NCI-H2107 treated with DMSO at 0.1 percent for 48 hours (cell line): ENCODE results near the gene TRIM56.
"Not testable (repeated sequence)": the region's sequence is repeated elsewhere in the genome, so short reads cannot be mapped to it uniquely, and the experiment has no call there.

ENCODE experiments used
- DNase-seq: peaks from one replicate; lab custom pipeline; 2025; ENCODE audit not compliant: unreplicated experiment; lab: John Stamatoyannopoulos, UW

The TRIM56 gene

GRCh38 chr7:101129603-101130117 is 44.4 kb downstream of the TRIM56 start:
- DNase-seq: no peak

DNA sequence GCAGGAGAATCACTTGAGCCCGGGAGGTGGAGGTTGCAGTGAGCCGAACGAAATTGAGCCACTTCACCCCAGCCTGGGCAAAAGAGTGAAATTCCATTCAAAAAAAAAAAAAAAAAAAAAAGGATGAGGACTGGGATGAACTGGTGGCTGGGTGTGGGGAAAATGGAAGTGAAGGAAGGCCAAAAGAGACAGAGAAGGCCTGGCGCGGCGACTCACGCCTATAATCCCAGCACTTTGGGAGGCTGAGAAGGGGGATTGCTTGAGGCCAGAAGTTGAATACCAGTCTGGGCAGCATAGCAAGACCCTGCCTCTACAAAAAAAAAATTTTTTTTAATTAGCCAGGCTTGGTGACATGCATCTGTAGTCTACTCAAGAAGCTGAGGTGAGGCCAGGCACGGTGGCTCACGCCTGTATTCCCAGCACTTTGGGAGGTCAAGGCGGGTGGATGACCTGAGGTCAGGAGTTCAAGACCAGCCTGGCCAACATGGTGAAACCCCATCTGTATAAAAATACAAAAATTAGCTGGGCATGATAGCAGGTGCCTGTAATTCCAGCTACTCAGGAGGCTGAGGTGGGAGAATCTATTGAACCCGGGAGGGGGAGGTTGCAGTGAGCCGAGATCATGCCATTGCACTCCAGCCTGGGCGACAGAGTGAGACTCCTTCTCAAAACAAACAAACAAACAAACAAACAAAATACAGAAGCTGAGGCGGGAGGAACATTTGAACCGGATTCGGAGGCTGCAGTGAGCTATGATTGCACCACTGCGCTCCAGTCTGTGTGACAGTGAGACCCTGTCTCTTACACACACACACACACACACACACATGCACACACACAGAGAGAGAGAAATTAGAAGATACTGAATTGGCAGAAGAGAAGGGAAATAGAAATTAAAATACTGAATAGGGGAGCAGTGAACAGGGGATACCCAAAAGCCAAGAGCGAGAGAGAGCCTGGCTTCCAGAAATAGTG is 47.6 kb downstream of the TRIM56 start:
- not testable (repeated sequence) for DNase-seq

DNA sequence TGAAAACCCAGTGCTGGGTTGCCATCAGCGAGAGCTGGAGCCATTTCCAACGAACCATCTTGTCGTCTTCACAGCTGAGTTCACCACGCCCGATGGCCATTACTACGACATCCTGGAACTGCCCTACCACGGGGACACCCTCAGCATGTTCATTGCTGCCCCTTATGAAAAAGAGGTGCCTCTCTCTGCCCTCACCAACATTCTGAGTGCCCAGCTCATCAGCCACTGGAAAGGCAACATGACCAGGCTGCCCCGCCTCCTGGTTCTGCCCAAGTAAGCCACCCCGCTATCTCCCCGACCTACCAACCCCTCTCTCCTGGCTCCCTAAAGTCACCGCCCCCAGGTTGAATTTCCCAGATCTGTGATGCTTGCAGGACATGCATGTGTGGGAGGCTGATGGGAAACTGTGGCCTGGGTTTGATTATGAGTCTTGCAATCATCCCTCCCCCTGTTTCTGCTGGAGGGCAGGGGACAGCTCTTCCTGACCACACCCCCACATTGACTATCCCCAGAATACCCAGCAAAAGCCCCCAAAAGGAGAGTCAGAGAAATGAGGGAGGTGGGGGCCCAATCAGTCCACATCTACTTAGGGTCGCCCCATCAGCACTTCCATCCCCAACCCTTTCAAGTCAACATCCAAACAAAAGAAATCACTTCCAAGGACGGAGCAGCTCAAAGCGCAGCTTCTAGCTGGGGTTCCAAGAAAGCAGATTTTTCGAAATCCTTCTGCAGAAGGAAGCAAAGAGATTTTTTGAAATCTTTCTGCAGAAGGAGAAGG is 48.5 kb downstream of the TRIM56 start:
- no peak for DNase-seq

DNA sequence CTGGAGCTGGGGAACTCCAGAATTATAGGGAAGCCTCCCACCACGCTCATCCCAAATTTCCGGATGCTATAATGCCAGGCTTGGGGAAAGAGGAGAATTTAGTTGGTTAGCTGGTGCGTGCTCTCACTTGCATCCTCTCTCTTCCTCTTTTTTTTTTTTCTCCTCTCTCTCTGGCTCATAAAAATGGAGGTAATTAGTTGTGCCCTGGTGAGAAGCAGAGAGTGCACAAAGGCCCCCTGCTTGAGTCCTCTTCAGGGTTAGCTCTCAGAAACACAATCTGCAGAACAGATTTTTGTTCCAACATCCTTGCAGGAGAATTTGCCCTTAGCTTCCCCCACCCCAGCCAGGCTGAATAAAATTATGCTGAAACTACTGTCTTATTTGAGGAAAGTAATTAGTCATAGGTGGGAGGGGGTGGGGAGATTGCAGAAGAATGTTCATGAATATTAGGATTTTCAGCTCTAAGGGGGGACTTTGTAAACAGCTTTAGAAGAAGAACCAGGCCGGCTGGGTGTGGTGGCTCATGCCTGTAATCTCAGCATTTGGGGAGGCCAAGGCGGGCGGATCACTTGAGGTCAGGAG is 49.2 kb downstream of the TRIM56 start:
- peak; percentile 36 for DNase-seq

DNA sequence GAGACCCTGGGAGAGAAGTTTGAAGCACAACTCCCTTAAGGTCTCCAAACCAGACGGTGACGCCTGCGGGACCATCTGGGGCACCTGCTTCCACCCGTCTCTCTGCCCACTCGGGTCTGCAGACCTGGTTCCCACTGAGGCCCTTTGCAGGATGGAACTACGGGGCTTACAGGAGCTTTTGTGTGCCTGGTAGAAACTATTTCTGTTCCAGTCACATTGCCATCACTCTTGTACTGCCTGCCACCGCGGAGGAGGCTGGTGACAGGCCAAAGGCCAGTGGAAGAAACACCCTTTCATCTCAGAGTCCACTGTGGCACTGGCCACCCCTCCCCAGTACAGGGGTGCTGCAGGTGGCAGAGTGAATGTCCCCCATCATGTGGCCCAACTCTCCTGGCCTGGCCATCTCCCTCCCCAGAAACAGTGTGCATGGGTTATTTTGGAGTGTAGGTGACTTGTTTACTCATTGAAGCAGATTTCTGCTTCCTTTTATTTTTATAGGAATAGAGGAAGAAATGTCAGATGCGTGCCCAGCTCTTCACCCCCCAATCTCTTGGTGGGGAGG is 52.5 kb downstream of the TRIM56 start:
- no peak for DNase-seq

GRCh38 chr7:101138213-101138870 is 53.1 kb downstream of the TRIM56 start:
- DNase-seq: peak; percentile 54

- DNase-seq: no peak
Observed at GRCh38 chr7:101140339-101140699, 55.0 kb downstream of the TRIM56 start.

DNA sequence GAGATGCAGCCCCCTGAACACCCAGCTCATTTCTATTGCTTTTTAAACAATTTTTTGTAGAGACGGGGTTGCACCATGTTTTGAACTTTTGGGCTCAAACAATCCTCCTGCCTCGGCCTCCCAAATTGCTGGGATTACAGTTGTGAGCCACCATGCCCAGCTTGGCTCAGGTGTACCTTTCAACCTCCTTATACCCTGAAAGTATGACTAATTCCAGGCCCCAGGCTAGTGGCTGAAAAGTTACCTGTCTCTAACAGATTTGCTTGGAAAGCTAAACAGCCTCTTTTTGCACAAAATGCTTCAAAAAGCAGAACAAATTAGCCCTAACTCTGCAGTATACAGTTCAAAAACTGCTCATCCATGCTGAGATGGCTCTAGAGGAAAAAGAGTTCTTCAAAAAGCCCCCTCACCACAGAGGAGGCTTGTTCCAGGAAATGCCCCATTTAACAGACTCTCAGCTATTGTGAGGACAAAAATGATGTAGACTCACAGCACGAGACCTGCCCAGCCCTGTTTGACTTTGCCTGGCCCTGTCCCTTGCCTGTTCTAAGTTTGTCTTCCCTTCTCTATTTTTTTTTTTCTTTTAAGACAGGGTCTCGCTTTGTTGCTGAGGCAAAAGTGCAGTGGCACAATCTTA is 55.6 kb downstream of the TRIM56 start:
- DNase-seq: no peak
